ENCODE data around the gene DTWD2.

Gene DTWD2

GRCh38 chr5:118987988-118988865 lies at the start of gene DTWD2:
TSS of gene DTWD2 (minus strand) at chr5:118988547. CDS start at chr5:118988511, 36 bp downstream.
- DNase-seq, result peak; percentile 71 to 99 (median 94)

- DNase-seq, result no peak
These were observed 49.3 kb upstream of the DTWD2 start for GRCh38 chr5:119037496-119038215.

- DNase-seq, result no peak
These were observed 47.9 kb upstream of the DTWD2 start for GRCh38 chr5:119036101-119036762.

GRCh38 chr5:119033135-119033534 lies 44.8 kb upstream of the DTWD2 start:
- DNase-seq, result no peak

GRCh38 chr5:119032656-119033055 lies 44.3 kb upstream of the DTWD2 start:
- DNase-seq, result peak in 1 of 58 donors; percentile 3

DNA sequence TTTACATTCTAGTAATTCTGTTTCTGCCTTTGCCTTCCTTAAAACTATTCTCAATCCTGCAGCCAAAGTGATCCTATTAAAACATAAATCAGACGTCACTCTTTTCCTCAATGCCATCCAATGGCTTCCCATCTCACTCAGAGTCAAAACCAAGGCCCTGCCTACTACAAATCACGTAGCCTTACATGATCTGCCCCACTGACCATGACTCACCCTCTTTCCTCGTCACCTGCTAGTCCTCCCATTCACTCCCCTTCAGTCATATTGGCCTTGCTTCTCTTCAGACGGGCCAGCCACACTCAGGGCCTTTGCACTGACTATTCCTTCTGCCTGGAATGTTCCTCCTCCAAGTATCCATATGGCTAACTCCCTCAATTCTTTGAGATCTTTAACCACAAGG lies 43.6 kb upstream of the DTWD2 start:
- DNase-seq, result no peak

- no peak for DNase-seq
These were observed 42.9 kb upstream of the DTWD2 start for GRCh38 chr5:119031011-119031886.

DNA sequence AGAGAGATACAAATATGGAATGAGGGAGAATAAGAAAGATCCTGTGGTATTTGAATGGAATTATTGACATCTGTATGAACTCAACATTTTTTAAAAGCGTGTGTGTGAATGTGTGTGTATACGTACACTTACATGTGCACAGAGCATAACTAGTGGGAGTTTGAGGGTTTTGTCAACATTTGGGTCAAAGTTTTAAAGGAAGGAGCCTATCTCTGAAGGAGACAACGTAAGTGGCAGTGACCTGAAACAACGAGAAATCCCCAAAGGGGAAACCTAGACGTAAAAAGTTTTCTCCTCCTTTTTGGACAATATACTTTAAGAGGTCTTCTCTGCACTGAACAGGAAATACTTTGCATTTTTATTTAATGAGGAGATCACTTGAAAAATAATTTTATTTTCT lies 40.2 kb upstream of the DTWD2 start:
- DNase-seq, result no peak

DNA sequence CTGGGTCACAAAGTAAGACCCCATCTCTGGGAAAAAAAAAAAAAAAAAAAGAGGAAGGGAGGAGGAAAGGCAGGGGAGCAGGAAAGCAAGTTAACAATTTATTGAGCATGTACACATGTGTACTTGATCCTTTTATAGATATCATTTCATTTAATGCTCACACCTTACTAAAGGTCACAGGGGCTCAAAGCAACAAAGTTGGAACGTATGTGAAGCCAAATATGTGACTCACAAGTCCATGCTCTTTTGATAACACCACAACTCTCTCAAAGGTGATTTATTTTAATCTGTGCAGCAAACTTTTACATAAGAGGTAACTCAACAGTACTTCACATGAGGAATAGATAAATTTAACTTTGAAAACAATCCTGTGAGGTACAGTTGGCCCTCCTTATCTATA lies 34.4 kb upstream of the DTWD2 start:
- no peak for DNase-seq

- peak in 2 of 58 donors; percentile 1 to 52 for DNase-seq
These were observed 33.8 kb upstream of the DTWD2 start for GRCh38 chr5:119022017-119022745.

GRCh38 chr5:119021149-119021732 lies 32.9 kb upstream of the DTWD2 start:
- DNase-seq, result no peak

GRCh38 chr5:119019949-119020348 lies 31.6 kb upstream of the DTWD2 start:
- DNase-seq, result peak in 2 of 58 donors; percentile 1 to 3

DNA sequence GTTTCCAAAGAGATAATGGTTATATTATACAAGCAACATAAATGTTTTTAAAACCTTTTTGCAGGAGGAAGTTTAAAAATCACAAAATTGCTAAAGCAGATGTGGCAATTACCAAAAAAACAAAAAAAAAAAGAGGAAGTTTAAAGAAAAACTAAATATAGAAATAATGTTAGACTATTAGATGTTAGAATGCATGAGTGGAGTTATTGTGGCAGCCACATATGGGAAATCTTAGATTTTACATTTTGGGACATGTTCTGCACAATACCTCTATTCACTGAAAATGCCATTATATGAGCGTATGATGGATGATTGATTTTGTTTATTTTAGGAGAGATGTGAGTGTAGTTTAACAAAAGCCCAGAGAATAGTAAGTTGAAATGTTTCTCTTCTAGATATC lies 31.2 kb upstream of the DTWD2 start:
- no peak for DNase-seq

DNA sequence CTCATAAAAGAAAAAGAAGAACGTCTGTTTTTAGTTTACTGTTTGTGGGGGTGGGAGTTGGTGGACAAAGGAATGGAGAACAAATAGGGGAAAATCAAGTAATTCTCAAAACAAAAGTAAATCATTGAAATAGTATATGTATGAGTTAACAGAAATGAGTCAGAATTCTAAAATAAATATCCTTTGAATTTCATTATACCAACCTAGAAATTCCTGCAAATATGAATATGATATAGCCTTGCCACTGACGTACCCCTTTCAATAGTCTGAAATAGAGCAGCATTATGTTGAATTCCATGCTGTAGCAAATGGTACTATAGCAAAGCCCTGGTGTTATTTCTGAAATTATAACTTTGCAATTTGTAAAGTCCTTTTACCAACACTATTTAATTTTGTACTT lies 29.6 kb upstream of the DTWD2 start:
- no peak for DNase-seq

GRCh38 chr5:119016125-119016774 lies 27.9 kb upstream of the DTWD2 start:
- no peak for DNase-seq

- no peak for DNase-seq
These were observed 22.8 kb upstream of the DTWD2 start for GRCh38 chr5:119011186-119011585.

DNA sequence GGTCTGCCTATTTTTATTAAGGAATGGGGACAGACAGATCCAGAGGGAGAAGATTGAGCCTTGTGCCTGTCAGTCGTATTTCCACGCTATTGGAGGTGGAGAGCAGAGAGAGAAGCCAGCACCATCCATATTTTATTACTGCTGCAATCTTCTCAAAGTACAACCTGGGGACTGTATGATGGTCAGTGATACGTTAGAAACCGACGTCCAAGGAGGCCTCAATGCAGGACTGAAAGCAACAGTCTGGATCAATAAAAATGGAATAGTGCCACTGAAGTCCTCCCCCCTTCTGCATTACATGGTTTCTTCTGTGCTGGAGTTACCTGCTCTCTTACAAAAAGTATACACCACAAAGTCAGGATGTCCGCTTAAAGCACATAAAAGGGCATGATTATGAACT lies 21.9 kb upstream of the DTWD2 start:
- DNase-seq, result no peak

- DNase-seq, result no peak
These were observed 20.8 kb upstream of the DTWD2 start for GRCh38 chr5:119009131-119009530.

DNA sequence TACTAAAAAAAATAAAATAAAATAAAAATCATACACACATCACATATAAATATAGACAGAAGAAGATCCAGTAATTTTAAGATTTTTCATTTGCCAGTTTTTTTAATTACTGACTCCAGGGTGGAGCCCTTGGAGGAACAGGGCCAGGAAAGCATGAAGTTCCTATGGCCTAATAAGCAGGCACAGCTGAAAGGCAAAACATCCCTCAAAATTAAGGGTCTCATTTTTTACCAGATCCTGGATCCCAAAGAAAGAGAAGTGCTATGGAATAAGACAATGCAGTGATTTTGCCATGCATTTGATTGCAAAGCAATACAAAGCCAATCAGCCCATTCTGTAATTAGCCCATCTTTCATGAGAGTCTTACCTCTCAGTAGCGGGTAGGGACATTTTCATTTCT lies 11.3 kb upstream of the DTWD2 start:
- no peak for DNase-seq
